ENCODE data around the gene MED22.

MED22 gene

DNA sequence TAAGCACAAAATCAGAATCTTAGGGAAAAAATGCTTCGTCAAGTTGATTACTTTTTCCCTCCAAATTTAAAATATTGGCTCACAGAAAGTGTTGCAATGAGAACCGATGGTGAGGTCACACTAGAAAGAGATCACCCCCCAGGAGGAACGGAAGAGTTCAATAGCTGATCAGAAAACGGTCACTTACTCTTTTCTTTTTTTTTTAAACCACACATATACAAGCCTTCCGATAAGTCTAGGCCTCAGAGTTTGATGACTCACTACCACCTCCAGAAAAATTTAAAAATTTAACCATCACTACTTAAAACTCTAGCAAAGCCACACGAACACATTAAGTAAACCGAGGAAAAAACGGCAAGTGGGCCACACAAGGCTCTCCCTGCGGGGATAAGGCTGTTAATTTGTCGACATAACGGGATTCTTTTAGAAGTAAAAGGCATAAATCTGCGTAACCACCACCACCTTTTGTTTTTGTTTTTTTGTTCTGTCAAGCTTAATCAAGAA lies 26.7 kb upstream of the MED22 start:
- H3K23ac ChIP-seq (ENCODE audit: low read length in 2 of 2), result no peak overlapping the region
- peak overlapping the region; percentile 64 for H3K27ac ChIP-seq (ENCODE audit: low read length, poor library complexity, severe bottlenecking)
- no peaks in the 10 kb centered on the region for H3K9me3 ChIP-seq (ENCODE audit: control insufficient read depth, low read length)
- H3K4me3 ChIP-seq (ENCODE audit: insufficient read depth in 1 of 2, low read depth in 1 of 2, low read length in 2 of 2), result peak overlapping the region; percentile 95 to 99
- no peak overlapping the region for H2BK5ac ChIP-seq (ENCODE audit: low read depth, low read length, poor library complexity, severe bottlenecking)
- no peak overlapping the region for H2AFZ ChIP-seq (ENCODE audit: low read depth, low read length)
- H3K4ac ChIP-seq (ENCODE audit: low read depth in 1 of 2, low read length in 2 of 2), result no peak overlapping the region
- H3K14ac ChIP-seq (ENCODE audit: low read length in 2 of 2), result no peak overlapping the region
- WGBS, result 15% methylated on average over 12 of the region's 12 CpGs
- H3K36me3 ChIP-seq (ENCODE audit: control insufficient read depth in 1 of 2, insufficient read depth in 2 of 2, low read depth in 1 of 2, low read length in 2 of 2), result peaks cover 33 to 34% of the 10 kb centered on the region in 2 experiments
- no peak overlapping the region for H2BK15ac ChIP-seq (ENCODE audit: low read depth, poor library complexity, severe bottlenecking)
- H4K8ac ChIP-seq (ENCODE audit: low read length), result no peak overlapping the region
- peak overlapping the region; percentile 100 for H3K9ac ChIP-seq (ENCODE audit: low read length)
- no peak overlapping the region for H2BK120ac ChIP-seq (ENCODE audit: low read depth, low read length)
- peak overlapping the region in 1 of 2 experiments; percentile 75 for H3K18ac ChIP-seq (ENCODE audit: low read depth in 1 of 2, low read length in 2 of 2)
- H4K91ac ChIP-seq (ENCODE audit: low read length), result no peak overlapping the region
- H2AK5ac ChIP-seq (ENCODE audit: low read length, severe bottlenecking), result peak overlapping the region; percentile 78
- no peaks in the 10 kb centered on the region for H3K27me3 ChIP-seq (ENCODE audit: control insufficient read depth in 1 of 2, insufficient read depth in 1 of 2, low read length in 2 of 2)
- no peak overlapping the region for H2BK12ac ChIP-seq (ENCODE audit: low read length in 2 of 2)
- peak; percentile 78 for DNase-seq
- peaks cover 42% of the 10 kb centered on the region for H3K4me1 ChIP-seq (ENCODE audit: control insufficient read depth, insufficient read depth, low read depth, low read length)
- H3K79me1 ChIP-seq (replicated peaks; ENCODE audit: low read length, poor library complexity, severe bottlenecking), result peaks cover 4% of the 10 kb centered on the region
- peak overlapping the region; percentile 70 for H3K4me2 ChIP-seq (ENCODE audit: low read length, poor library complexity, severe bottlenecking)

DNA sequence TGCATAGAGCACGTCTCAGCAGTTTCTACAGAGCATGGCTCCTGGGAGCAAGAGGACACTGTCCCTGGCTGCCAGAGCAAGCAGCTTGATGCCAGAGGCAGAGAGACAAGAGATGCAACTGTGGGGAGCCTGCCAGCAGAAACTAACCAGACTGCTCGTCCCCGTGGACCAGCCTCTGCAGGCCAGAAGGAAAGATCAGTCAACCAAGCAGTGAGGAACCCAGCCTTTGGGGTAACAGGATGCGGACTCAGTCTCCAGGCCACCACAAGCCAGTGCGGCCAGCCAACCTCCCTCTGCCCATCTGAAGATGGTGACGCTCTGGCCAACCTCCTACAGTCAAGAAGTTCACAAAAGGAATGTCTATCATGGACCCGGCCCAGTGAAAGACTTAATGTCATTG lies 24.2 kb upstream of the MED22 start:
- Histone ChIP-seq H2BK5ac (ENCODE audit: low read depth, low read length, poor library complexity, severe bottlenecking) (no peak overlapping the region), H4K91ac (ENCODE audit: low read length) (no peak overlapping the region), H2BK15ac (ENCODE audit: low read depth, poor library complexity, severe bottlenecking) (no peak overlapping the region), H2BK120ac (ENCODE audit: low read depth, low read length) (no peak overlapping the region), H3K36me3 (ENCODE audit: control insufficient read depth in 1 of 2, insufficient read depth in 2 of 2, low read depth in 1 of 2, low read length in 2 of 2) (peaks cover 53 to 55% of the 10 kb centered on the region in 2 experiments), H3K9ac (ENCODE audit: low read length) (peak overlapping the region; percentile 70), H3K23ac (ENCODE audit: low read length in 2 of 2) (peak overlapping the region in 1 of 2 experiments; percentile 34), H4K8ac (ENCODE audit: low read length) (no peak overlapping the region), H3K9me3 (ENCODE audit: control insufficient read depth, low read length) (no peaks in the 10 kb centered on the region), H3K4me1 (ENCODE audit: control insufficient read depth, insufficient read depth, low read depth, low read length) (peaks cover 56% of the 10 kb centered on the region), H3K18ac (ENCODE audit: low read depth in 1 of 2, low read length in 2 of 2) (no peak overlapping the region), H2BK12ac (ENCODE audit: low read length in 2 of 2) (no peak overlapping the region), H3K4ac (ENCODE audit: low read depth in 1 of 2, low read length in 2 of 2) (no peak overlapping the region), H2AK5ac (ENCODE audit: low read length, severe bottlenecking) (no peak overlapping the region), H3K27ac (ENCODE audit: low read length, poor library complexity, severe bottlenecking) (no peak overlapping the region), H3K4me2 (ENCODE audit: low read length, poor library complexity, severe bottlenecking) (no peak overlapping the region), H3K27me3 (ENCODE audit: control insufficient read depth in 1 of 2, insufficient read depth in 1 of 2, low read length in 2 of 2) (no peaks in the 10 kb centered on the region), H3K14ac (ENCODE audit: low read length in 2 of 2) (peak overlapping the region in 1 of 2 experiments; percentile 37), H3K4me3 (ENCODE audit: insufficient read depth in 1 of 2, low read depth in 1 of 2, low read length in 2 of 2) (peak overlapping the region in 1 of 2 experiments; percentile 62), H3K79me1 (replicated peaks; ENCODE audit: low read length, poor library complexity, severe bottlenecking) (peaks cover 4% of the 10 kb centered on the region), H2AFZ (ENCODE audit: low read depth, low read length) (no peak overlapping the region)
- DNase-seq, result no peak
- WGBS, result 92% methylated on average over 7 of the region's 7 CpGs

DNA sequence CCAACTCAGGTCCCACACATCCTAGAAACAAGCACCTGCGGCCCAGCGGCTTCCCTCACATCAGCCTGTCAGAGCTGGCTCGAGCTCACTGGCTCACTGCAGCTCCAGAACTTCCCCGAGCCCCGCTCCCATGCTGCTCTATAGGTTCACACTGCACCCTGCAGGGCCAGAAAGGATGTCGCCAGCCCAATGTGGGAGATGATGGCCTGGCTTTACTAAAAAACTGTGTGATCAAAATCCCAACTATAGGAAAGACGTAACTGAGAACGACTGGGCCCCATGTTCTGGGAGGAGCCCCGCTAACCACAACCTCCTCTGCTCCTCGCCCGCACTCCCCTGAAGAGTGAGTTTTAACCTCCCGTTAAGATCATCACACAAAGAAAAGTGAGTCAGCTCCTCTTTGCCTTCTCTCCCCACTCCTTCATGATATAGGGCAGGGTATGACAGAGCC lies 23.4 kb upstream of the MED22 start:
- Histone ChIP-seq H3K23ac (ENCODE audit: low read length in 2 of 2) (no peak overlapping the region), H2BK5ac (ENCODE audit: low read depth, low read length, poor library complexity, severe bottlenecking) (no peak overlapping the region), H3K36me3 (ENCODE audit: control insufficient read depth in 1 of 2, insufficient read depth in 2 of 2, low read depth in 1 of 2, low read length in 2 of 2) (peaks cover 62 to 64% of the 10 kb centered on the region in 2 experiments), H3K9me3 (ENCODE audit: control insufficient read depth, low read length) (no peaks in the 10 kb centered on the region), H3K14ac (ENCODE audit: low read length in 2 of 2) (no peak overlapping the region), H3K18ac (ENCODE audit: low read depth in 1 of 2, low read length in 2 of 2) (no peak overlapping the region), H3K79me1 (replicated peaks; ENCODE audit: low read length, poor library complexity, severe bottlenecking) (no peaks in the 10 kb centered on the region), H3K9ac (ENCODE audit: low read length) (peak overlapping the region; percentile 70), H2AFZ (ENCODE audit: low read depth, low read length) (no peak overlapping the region), H3K4me1 (ENCODE audit: control insufficient read depth, insufficient read depth, low read depth, low read length) (peaks cover 57% of the 10 kb centered on the region), H2BK120ac (ENCODE audit: low read depth, low read length) (no peak overlapping the region), H3K4me2 (ENCODE audit: low read length, poor library complexity, severe bottlenecking) (peak overlapping the region; percentile 13), H4K8ac (ENCODE audit: low read length) (no peak overlapping the region), H3K27me3 (ENCODE audit: control insufficient read depth in 1 of 2, insufficient read depth in 1 of 2, low read length in 2 of 2) (no peaks in the 10 kb centered on the region), H4K91ac (ENCODE audit: low read length) (no peak overlapping the region), H2AK5ac (ENCODE audit: low read length, severe bottlenecking) (no peak overlapping the region), H3K4ac (ENCODE audit: low read depth in 1 of 2, low read length in 2 of 2) (no peak overlapping the region), H2BK15ac (ENCODE audit: low read depth, poor library complexity, severe bottlenecking) (no peak overlapping the region), H3K4me3 (ENCODE audit: insufficient read depth in 1 of 2, low read depth in 1 of 2, low read length in 2 of 2) (peak overlapping the region in 1 of 2 experiments; percentile 62), H3K27ac (ENCODE audit: low read length, poor library complexity, severe bottlenecking) (peak overlapping the region; percentile 54), H2BK12ac (ENCODE audit: low read length in 2 of 2) (no peak overlapping the region)
- no peak for DNase-seq
- WGBS, result 90% methylated on average over 12 of the region's 12 CpGs

DNA sequence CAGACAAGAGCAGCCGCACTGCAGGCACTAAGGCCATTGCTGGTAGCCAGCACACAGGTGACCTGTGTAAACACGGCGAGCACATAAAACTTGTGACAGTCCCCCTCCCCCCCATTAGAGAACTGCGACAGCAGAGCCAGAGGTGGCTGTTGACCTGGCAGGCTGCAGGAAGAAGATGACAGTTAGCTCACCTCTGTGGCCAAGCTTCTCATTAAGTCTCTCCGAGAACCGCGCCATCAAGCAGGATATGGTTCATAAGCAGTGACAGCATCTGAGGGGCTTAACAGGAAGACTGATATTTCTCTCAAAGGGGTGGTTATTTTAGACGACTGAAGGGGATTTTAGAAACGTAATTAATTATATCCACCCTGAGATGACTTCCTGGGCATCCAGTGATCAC lies 22.8 kb upstream of the MED22 start:
- Histone ChIP-seq H3K9me3 (ENCODE audit: control insufficient read depth, low read length) (no peaks in the 10 kb centered on the region), H2AK5ac (ENCODE audit: low read length, severe bottlenecking) (no peak overlapping the region), H3K18ac (ENCODE audit: low read depth in 1 of 2, low read length in 2 of 2) (no peak overlapping the region), H3K14ac (ENCODE audit: low read length in 2 of 2) (no peak overlapping the region), H2BK120ac (ENCODE audit: low read depth, low read length) (no peak overlapping the region), H3K79me1 (replicated peaks; ENCODE audit: low read length, poor library complexity, severe bottlenecking) (no peaks in the 10 kb centered on the region), H3K9ac (ENCODE audit: low read length) (peak overlapping the region; percentile 70), H3K4ac (ENCODE audit: low read depth in 1 of 2, low read length in 2 of 2) (no peak overlapping the region), H4K8ac (ENCODE audit: low read length) (no peak overlapping the region), H3K27ac (ENCODE audit: low read length, poor library complexity, severe bottlenecking) (no peak overlapping the region), H2BK5ac (ENCODE audit: low read depth, low read length, poor library complexity, severe bottlenecking) (no peak overlapping the region), H3K23ac (ENCODE audit: low read length in 2 of 2) (peak overlapping the region in 1 of 2 experiments; percentile 1), H2AFZ (ENCODE audit: low read depth, low read length) (no peak overlapping the region), H2BK15ac (ENCODE audit: low read depth, poor library complexity, severe bottlenecking) (no peak overlapping the region), H2BK12ac (ENCODE audit: low read length in 2 of 2) (no peak overlapping the region), H3K4me3 (ENCODE audit: insufficient read depth in 1 of 2, low read depth in 1 of 2, low read length in 2 of 2) (peak overlapping the region in 1 of 2 experiments; percentile 62), H3K36me3 (ENCODE audit: control insufficient read depth in 1 of 2, insufficient read depth in 2 of 2, low read depth in 1 of 2, low read length in 2 of 2) (peaks cover 63 to 70% of the 10 kb centered on the region in 2 experiments), H3K27me3 (ENCODE audit: control insufficient read depth in 1 of 2, insufficient read depth in 1 of 2, low read length in 2 of 2) (no peaks in the 10 kb centered on the region), H3K4me1 (ENCODE audit: control insufficient read depth, insufficient read depth, low read depth, low read length) (peaks cover 57% of the 10 kb centered on the region), H4K91ac (ENCODE audit: low read length) (no peak overlapping the region), H3K4me2 (ENCODE audit: low read length, poor library complexity, severe bottlenecking) (no peak overlapping the region)
- DNase-seq, result no peak
- 96% methylated on average over 9 of the region's 9 CpGs for WGBS

Data from mesenchymal stem cell (in vitro differentiated cells and primary cell).